HepG2 (cell line): Measurements from ENCODE around the gene EPB42. TPM values are rescaled to one million over a fixed set of nuclear protein-coding genes. Genes with fewer than 3 reads are reported as not detected.
A peak's percentile ranks its signal among the peaks of the same experiment; 100 is the strongest.

Experiments used
- JARID2 ChIP-seq: sonication (generic); formaldehyde crosslinking; IDR thresholded peaks from 2 replicates; pipeline ENCODE4 v1.8.1; 2023; ENCODE audit warnings: missing genetic modification reagents, inconsistent platforms; ENCODE audit not compliant: insufficient replicate concordance
- KAT2B ChIP-seq: fragments of 150-350 bp; IDR thresholded peaks from 2 replicates; pipeline ENCODE4 v1.6.1; 2014; ENCODE audit warnings: low read depth, low read length, borderline replicate concordance
- NCOA2 ChIP-seq: sonication (generic); formaldehyde crosslinking; IDR thresholded peaks from 2 replicates; pipeline ENCODE4 v1.8.0; 2022; ENCODE audit warnings: inconsistent platforms
- RXRB ChIP-seq: IDR thresholded peaks from 2 replicates; pipeline ENCODE4 v1.6.1; 2016; ENCODE audit warnings: borderline replicate concordance, missing genetic modification reagents, missing compliant biosample characterization
- SRSF1 ChIP-seq: fragments of 200-400 bp; formaldehyde crosslinking; optimal IDR thresholded peaks from 2 replicates; pipeline ENCODE3; 2017; ENCODE audit warnings: mild to moderate bottlenecking, low read depth, low read length, moderate library complexity
- ZBTB10 ChIP-seq: sonication (generic); formaldehyde crosslinking; IDR thresholded peaks from 2 replicates; pipeline ENCODE4 v1.4.0; 2020; ENCODE audit warnings: missing genetic modification reagents, borderline replicate concordance
- ZMAT3 ChIP-seq: sonication (generic); formaldehyde crosslinking; conservative IDR thresholded peaks from 2 replicates; pipeline ENCODE4 v1.7.0; 2021; ENCODE audit warnings: missing genetic modification reagents
- ZNF318 ChIP-seq: sonication (generic); formaldehyde crosslinking; IDR thresholded peaks from 2 replicates; pipeline ENCODE4 v1.4.0; 2020; ENCODE audit warnings: mild to moderate bottlenecking, missing genetic modification reagents
- ZNF674 ChIP-seq: sonication (generic); formaldehyde crosslinking; IDR thresholded peaks from 2 replicates; pipeline ENCODE4 v1.5.0; 2020; ENCODE audit warnings: low read depth, mild to moderate bottlenecking, missing genetic modification reagents
- ZNF687 ChIP-seq: sonication (generic); formaldehyde crosslinking; IDR thresholded peaks from 2 replicates; pipeline ENCODE4 v1.5.1; 2020; ENCODE audit warnings: mild to moderate bottlenecking, missing genetic modification reagents, moderate library complexity
- ZNF691 ChIP-seq: sonication (generic); formaldehyde crosslinking; IDR thresholded peaks from 2 replicates; pipeline ENCODE4 v1.4.0; 2020; ENCODE audit warnings: missing genetic modification reagents, low read depth, mild to moderate bottlenecking, borderline replicate concordance
- polyA plus RNA-seq, 8 experiments: library from polyadenylated mRNA; depleted of rRNA in 3 of 8; stranded (reverse) in 7 of 8; unstranded in 1 of 8; fragments of >200 nt; fragmentation: Illumina TruSeq in 4 of 8; extraction: Trizol in 4 of 8; gene quantifications; 2 replicates each; pipeline versions ENCODE4 v1.2.1 to v1.2.3, GENCODE V29; 2011 to 2016; ENCODE audit warnings: low read depth in 4 of 8, missing spikeins in 1 of 8, mixed read lengths in 1 of 8; ENCODE audit not compliant: insufficient read depth in 1 of 8
- total RNA-seq, 5 experiments: library from RNA; depleted of rRNA; stranded (reverse); fragments of >200 nt; fragmentation: Illumina TruSeq; extraction: Trizol; gene quantifications; 2 replicates each; pipeline ENCODE4 v1.2.3, GENCODE V29; 2016; ENCODE audit warnings: low read depth in 1 of 5

Gene EPB42
- total and polyA plus RNA-seq, 2 of the 13 experiments (the other 11 are each of a cell fraction or from before 2014, with no cell fraction given), result not detected

GRCh38 chr15:43185157-43186002 lies 35.4 kb downstream of the EPB42 start, which contains the start of gene CCNDBP1 (continued):
- no peak for TF ChIP-seq ZNF318
- TF ChIP-seq ZNF691 (CRISPR knock-in tag), result peak; percentile 79; the same call in 1 of the 2 replicates
- no peak for TF ChIP-seq ZNF674
- TF ChIP-seq RXRB (CRISPR knock-in tag), result peak; percentile 50; the same call in 1 of the 2 replicates
- TF ChIP-seq KAT2B, result no peak
- TF ChIP-seq ZBTB10, result no peak
- TF ChIP-seq ZNF687 (CRISPR knock-in tag), result peak; percentile 93
- no peak for TF ChIP-seq JARID2 (CRISPR knock-in tag)
- TF ChIP-seq NCOA2, result peak; percentile 31; the same call in 1 of the 2 replicates
- TF ChIP-seq ZMAT3, result no peak; the same call in 1 of the 2 replicates
- peak; percentile 81 for TF ChIP-seq SRSF1
